ENCODE results near the gene MPRIP. TPM values are rescaled to one million over a fixed set of nuclear protein-coding genes. Genes with fewer than 3 reads are reported as not detected.
A peak's percentile ranks its signal among the peaks of the same experiment; 100 is the strongest.

Gene MPRIP
- total RNA-seq, 1 donor from 2014 or later, result 103 TPM

GRCh38 chr17:17066021-17066420 lies 23.8 kb downstream of the MPRIP start:
- DNase-seq (ENCODE audit: low read depth), result no peak

GRCh38 chr17:17067257-17067656 lies 25.0 kb downstream of the MPRIP start:
- peak; percentile 38 for DNase-seq (ENCODE audit: low read depth)

GRCh38 chr17:17069849-17070248 lies 27.6 kb downstream of the MPRIP start:
- no peak for DNase-seq (ENCODE audit: low read depth)

DNA sequence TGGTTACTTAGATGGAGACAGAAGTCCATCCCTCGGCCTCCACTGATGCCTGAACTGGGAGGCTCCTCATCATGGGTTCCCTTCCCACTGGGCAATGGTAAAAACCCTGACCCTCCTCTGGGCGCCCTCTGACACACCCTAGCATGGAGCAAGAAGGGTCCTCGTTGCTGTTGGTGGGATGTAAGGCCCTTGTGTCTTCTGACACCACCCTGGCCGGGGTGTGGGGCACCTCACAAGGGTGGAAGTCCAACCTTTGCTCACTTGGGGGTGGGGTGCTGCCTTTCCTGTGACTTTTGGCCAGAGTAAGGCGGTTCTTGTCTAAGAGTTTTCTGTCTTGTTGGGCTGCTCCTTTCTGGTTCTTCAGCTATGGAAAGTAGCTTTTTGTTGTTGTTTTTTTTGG lies 28.7 kb downstream of the MPRIP start:
- no peak for DNase-seq (ENCODE audit: low read depth)

DNA sequence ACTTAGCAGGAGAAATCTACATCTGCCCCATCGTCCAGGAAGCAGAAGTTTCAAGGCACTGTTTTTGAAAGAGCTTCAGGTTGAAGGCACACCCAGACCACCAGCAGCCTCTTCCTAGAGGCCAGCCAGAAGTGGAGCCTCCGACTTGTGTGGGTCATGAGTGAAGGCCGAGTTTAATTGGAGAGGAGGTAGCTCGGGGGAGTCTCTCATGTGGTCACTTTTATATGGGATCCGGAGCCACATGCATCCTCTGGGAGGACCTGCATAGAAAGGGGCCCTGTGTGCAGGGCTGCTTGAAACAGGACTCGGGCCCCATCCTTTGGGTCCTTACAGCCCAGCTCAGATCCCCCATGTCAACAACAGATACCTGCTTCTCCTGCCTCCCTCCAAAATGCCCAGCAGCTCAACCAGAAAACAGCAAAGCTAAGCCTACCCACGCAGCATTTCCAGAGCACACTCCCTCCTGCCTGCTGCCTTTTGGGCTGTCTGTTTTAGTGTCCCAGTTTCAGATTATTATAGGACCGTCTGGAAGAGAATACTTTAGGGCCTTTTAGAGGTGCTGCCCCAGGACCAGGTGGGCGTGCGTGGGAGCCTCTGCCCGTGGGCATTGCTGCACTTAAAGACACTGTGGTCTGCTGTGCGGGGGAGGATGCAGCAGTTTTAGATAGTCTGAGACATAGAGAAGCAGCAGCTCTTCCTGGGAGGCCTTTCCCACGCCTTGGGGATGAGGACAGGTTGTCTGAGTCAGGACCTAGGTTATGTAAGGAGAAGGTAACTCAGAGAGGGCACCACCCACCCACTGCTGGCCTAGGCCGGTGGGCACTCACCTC lies 29.5 kb downstream of the MPRIP start:
- DNase-seq (ENCODE audit: low read depth), result no peak

DNA sequence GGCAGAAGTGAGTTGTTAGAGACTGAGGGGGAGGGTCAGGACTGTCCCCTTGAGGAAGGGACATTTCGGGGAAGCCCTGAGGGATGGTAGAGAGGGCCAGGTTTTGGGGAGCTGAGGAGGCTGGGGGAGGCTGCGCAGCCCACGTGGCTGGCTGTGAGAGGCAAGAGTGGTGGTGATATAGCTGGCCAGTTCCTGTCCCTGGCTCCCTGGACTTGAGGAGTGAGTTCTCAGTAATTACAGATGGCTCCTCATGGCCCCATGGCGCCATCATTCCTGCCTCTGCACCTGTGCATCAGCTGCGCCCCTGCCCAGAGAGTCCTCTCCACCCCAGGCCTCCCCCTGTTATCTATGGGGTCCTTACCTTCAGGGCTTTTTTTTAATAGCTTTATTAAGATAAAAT lies 30.3 kb downstream of the MPRIP start:
- no peak for DNase-seq (ENCODE audit: low read depth)

GRCh38 chr17:17073030-17073564 lies 30.8 kb downstream of the MPRIP start:
- no peak for DNase-seq (ENCODE audit: low read depth)

DNA sequence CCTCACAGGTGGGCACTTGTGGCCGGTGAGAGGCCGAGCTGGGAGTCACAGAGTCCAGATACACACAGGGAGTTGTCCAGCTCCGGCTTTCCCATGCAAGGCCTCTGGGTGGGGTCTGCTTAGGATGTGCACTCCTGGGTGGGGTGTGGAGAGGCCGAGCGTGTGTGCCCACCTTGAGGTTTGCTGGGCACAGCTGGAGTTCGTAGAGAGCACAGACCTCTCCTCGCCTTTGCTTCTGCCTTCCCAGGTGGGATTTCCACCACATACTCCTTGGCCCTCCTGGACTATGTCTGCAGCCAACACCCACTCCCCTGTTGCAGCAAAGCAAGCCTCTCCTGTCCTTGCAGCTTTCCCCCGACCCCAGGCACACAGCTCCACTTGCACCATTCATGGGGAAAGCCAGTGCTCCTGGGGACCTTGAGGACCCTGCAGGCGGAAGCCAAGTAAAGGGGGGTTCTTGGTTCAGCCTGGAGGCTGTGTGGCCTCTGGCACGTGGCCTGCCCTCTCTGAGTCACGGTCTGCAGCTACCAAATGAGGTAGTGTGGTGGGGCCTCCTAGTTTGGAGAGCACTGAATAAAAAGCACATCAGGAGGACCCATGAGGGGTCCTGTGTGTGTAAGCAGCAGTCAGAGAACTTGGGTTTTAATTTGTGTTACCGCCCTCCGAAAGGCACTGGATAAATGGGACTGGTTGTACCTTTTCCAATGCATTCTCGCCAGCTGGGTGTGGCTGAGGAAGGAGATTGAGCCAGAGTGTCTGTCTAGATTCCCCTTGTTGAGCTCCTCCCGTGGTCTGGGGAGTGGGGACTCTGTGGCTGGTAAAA lies 31.5 kb downstream of the MPRIP start:
- DNase-seq (ENCODE audit: low read depth), result no peak

GRCh38 chr17:17075125-17075781 lies 33.0 kb downstream of the MPRIP start:
- DNase-seq (ENCODE audit: low read depth), result no peak

GRCh38 chr17:17076066-17076465 lies 33.8 kb downstream of the MPRIP start:
- no peak for DNase-seq (ENCODE audit: low read depth)

GRCh38 chr17:17077101-17077500 lies 34.8 kb downstream of the MPRIP start:
- no peak for DNase-seq (ENCODE audit: low read depth)

GRCh38 chr17:17077861-17078732 lies 35.8 kb downstream of the MPRIP start:
- DNase-seq (ENCODE audit: low read depth), result no peak

DNA sequence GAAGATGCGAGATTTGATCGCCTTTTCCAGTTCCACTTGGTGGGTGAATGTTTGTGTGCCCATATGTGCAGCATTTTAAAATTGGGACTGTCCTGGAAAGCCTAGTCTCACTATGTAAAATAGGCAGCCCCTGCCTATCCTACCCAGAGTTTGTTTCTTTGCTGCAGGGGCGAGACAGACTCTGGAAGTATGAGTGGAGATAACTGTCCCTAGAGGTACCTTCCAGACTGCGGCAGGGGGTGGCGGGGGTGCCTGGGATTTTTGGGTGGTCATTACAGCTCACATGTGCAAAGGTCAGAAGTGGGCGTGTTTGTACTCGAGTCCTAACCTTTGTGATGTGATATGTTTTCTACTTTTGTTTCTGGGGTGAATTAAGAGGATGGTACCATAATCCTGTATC lies 36.6 kb downstream of the MPRIP start:
- no peak for DNase-seq (ENCODE audit: low read depth)

GRCh38 chr17:17079336-17079735 lies 37.1 kb downstream of the MPRIP start:
- no peak for DNase-seq (ENCODE audit: low read depth)

DNA sequence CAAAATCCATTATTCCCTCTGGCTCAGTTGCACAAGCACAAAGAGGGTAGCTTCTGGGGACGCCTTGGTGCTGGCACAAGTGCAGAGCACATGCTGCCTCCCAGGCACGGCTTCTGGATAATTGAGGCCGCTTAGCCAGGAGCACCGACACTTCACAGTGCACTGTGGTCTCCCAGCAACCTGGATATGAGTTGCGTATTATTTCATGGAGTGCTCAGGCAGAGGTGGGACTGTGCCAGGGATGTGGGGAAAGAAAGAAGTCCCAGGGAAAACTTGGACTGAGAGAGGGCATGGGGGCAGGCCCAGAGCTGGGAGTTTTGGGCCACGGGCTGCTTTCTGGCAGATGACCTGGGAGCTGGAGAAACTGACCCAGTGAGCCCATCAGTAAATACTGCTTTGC lies 37.5 kb downstream of the MPRIP start:
- DNase-seq (ENCODE audit: low read depth), result no peak

DNA sequence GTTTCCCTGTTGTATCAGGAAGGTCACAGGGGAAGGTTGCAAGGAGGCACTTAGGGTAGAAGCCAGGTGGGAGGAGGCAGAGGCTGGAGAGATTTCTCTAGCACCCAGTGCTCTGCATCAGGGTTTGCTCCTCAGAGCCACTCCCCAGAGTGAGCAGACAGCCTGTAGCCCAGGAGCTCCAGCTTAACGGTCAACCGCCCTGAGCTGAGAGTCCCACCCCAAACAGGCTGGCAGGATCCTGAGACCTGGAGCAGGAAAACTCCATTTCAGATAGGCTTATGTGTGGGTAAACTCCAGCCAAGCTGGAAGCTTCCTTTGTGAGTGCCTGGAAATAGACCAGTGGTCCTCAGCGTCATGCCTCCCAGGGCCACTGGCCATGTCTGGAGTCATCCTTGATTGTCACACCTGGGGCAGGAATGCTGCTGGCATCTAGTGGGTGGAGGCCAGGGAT lies 37.9 kb downstream of the MPRIP start:
- DNase-seq (ENCODE audit: low read depth), result no peak

GRCh38 chr17:17080781-17081180 lies 38.5 kb downstream of the MPRIP start:
- no peak for DNase-seq (ENCODE audit: low read depth)

DNA sequence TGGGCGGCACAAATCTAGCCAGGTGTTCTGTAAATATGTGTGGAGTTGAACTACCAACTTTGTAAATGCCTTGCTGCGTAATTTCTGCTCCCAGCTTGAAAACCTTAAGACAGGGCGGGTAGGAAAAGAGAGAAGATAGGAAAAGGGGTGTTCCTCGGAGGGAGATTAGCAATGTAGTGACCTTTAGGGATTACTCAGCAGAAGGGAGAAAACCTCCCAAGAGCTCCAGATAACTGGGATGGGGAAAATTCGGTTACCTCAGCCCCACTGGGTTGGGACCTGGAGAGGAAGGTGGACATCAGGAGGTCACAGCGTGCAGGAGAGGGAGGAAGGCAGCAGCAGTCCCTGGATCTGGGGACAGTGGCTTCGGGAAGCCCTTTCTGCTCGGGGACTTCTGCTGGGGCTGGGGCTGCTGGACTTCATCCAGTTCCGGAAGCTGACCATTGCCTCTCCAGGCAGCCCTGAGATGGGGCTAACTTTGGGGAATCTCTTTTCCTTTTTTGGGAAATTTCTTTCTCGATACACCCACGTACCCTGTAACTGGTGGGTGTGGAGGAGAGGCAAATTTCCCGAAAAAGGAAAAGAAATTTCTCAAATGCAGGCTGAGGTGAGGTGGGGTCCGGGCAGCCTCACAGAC lies 39.2 kb downstream of the MPRIP start:
- no peak for DNase-seq (ENCODE audit: low read depth)

- no peak for DNase-seq (ENCODE audit: low read depth)
Measured at GRCh38 chr17:17082878-17083277, 40.6 kb downstream of the MPRIP start.

DNA sequence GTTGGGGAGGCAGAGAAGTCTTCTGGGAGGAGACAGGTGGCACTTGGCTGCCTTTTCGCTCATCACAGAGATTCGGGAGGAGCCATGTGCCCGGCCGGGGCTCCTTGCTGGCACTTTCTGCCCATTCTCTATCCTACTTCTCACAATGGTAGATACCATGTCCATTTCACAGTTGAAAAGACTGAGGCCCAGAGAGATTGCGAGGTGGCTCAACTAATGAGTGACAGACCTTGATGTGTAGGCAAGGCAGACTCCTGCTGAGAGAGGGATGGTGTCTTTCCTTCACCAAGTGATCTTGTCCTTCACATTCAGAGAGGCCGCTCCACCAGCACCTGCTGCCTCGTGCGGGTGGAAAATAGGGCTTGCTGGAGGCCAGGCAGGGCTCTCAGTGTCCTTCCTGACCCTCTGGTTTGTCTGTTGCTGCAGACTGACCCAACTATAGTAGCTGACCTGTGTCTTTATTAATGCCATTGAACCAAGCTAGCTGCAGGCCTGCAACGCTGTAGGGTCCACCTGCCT lies 42.1 kb downstream of the MPRIP start:
- no peak for DNase-seq (ENCODE audit: low read depth)

Data from renal cortical epithelial cell (primary cell).